Vagina (tissue), 2 donors: ENCODE measurements around the gene SUMF1.

Experiments used
- CTCF ChIP-seq, 3 experiments: fragments of 450-650 bp in 2 of 3; fragments of 200-600 bp in 1 of 3; sonication (generic) in 1 of 3; IDR thresholded peaks; one replicate each; pipeline ENCODE4 v1.5.1; 2017 to 2019; ENCODE audit warnings: antibody characterized with exemption in 3 of 3, mild to moderate bottlenecking in 2 of 3, moderate library complexity in 2 of 3
- POLR2A ChIP-seq, 2 donors: fragments of 450-650 bp; IDR thresholded peaks; one replicate each; pipeline ENCODE4 v1.6.1; 2017; ENCODE audit warnings: antibody characterized with exemption in 2 of 2, mild to moderate bottlenecking in 2 of 2, moderate library complexity in 2 of 2

- no peak for TF ChIP-seq POLR2A (IDR thresholded peaks at IDR 0.05)
- TF ChIP-seq CTCF (IDR thresholded peaks at IDR 0.05): no peak
Observed at GRCh38 chr3:4467522-4467867, 426 bp upstream of the SUMF1 start.
